ENCODE results near the gene POLD1.

POLD1 gene

GRCh38 chr19:50368649-50369570 is 15.2 kb upstream of the POLD1 start:
- TF ChIP-seq CTCF (IDR thresholded peaks at IDR 0.05; ENCODE audit: insufficient read depth, low read length, missing control alignments) = peak; percentile 79
- H3K4me3 ChIP-seq (ENCODE audit: low read depth, low read length) = peak overlapping the region; percentile 80
- POLR2A ChIA-PET = interaction anchor here (0.5 to 1.4 kb wide), 2 partner anchors 12 to 260 kb away, joined by 4 read pairs; no protein-coding TSS in a partner anchor
- CTCF ChIA-PET = interaction anchor here (0.6 to 6.9 kb wide), 31 partner anchors 9 to 555 kb away, joined by 3 to 132 read pairs (median 5); partner anchors contain the start of genes JOSD2, POLD1 and SPIB
- peak; percentile 28 for DNase-seq (ENCODE audit: low read depth, low spot score)

- no peak for TF ChIP-seq CTCF (IDR thresholded peaks at IDR 0.05; ENCODE audit: insufficient read depth, low read length, missing control alignments)
- no peak overlapping the region for H3K4me3 ChIP-seq (ENCODE audit: low read depth, low read length)
- ChIA-PET POLR2A (no interaction called here), CTCF (interaction anchor here (4.5 to 6.9 kb wide), 2 partner anchors 14 to 91 kb away, joined by 38 to 132 read pairs; no protein-coding TSS in a partner anchor)
- no peak for DNase-seq (ENCODE audit: low read depth, low spot score)
These were observed 12.2 kb upstream of the POLD1 start for GRCh38 chr19:50371914-50372475.

GRCh38 chr19:50376166-50377050 is 7.7 kb upstream of the POLD1 start, which contains the start of gene NR1H2:
NR1H2 (plus strand) TSS chr19:50376457; CDS start chr19:50377606, 1,149 bp downstream.
- no peak for TF ChIP-seq CTCF (IDR thresholded peaks at IDR 0.05; ENCODE audit: insufficient read depth, low read length, missing control alignments)
- POLR2A ChIA-PET = interaction anchor here (1.8 kb wide), 1 partner anchor 8 kb away, joined by 4 read pairs; the partner anchor contains the start of gene POLD1
- peak; percentile 93 for DNase-seq (ENCODE audit: low read depth, low spot score)
- H3K4me3 ChIP-seq (ENCODE audit: low read depth, low read length) = peak within 1 kb of the TSS; percentile 95
- CTCF ChIA-PET = interaction anchor here (0.9 to 2.3 kb wide), 5 partner anchors 8 to 180 kb away, joined by 3 to 9 read pairs (median 4); no protein-coding TSS in a partner anchor

GRCh38 chr19:50377051-50377461 is 7.1 kb upstream of the POLD1 start:
- POLR2A ChIA-PET = no interaction called here
- DNase-seq (ENCODE audit: low read depth, low spot score) = no peak
- peak overlapping the region; percentile 48 for H3K4me3 ChIP-seq (ENCODE audit: low read depth, low read length)
- CTCF ChIA-PET = interaction anchor here (1.8 kb wide), 1 partner anchor 9 kb away, joined by 8 read pairs; no protein-coding TSS in a partner anchor
- no peak for TF ChIP-seq CTCF (IDR thresholded peaks at IDR 0.05; ENCODE audit: insufficient read depth, low read length, missing control alignments)

GRCh38 chr19:50377517-50377916 is 6.6 kb upstream of the POLD1 start:
- ChIA-PET CTCF (interaction anchor here (1.8 kb wide), 1 partner anchor 9 kb away, joined by 8 read pairs; no protein-coding TSS in a partner anchor), POLR2A (no interaction called here)
- no peak overlapping the region for H3K4me3 ChIP-seq (ENCODE audit: low read depth, low read length)
- DNase-seq (ENCODE audit: low read depth, low spot score) = no peak
- no peak for TF ChIP-seq CTCF (IDR thresholded peaks at IDR 0.05; ENCODE audit: insufficient read depth, low read length, missing control alignments)

Data from AG04449 (cell line).